ENCODE results near the gene PLA2G2A. TPM values are rescaled to one million over a fixed set of nuclear protein-coding genes. Genes with fewer than 3 reads are reported as not detected.

PLA2G2A gene
- total and polyA plus RNA-seq, 2 of the 8 experiments (the other 6 are each of a cell fraction or from before 2014, with no cell fraction given), result 0.69 to 3.7 TPM

GRCh38 chr1:19942657-19943056, 36.8 kb downstream of the PLA2G2A start:
- H3K36me3 ChIP-seq (ENCODE audit: control insufficient read depth in 2 of 4, insufficient read depth in 4 of 4, low read length in 3 of 4), result no peaks in the 10 kb centered on the region
- ChIA-PET POLR2A (ENCODE audit: partially characterized antibody) (no interaction called here), CTCF (ENCODE audit: partially characterized antibody) (interaction anchor here (0.6 to 1.8 kb wide), 2 partner anchors 199 to 209 kb away, joined by 3 to 4 read pairs; no protein-coding TSS in a partner anchor)
- H2AK5ac ChIP-seq (ENCODE audit: low read depth, low read length), result no peak overlapping the region
- no peak overlapping the region for H2BK120ac ChIP-seq (replicated peaks; ENCODE audit: low read depth, low read length)
- H3K4me1 ChIP-seq (replicated peaks in 1 of 4; ENCODE audit: control insufficient read depth in 3 of 4, insufficient read depth in 4 of 4, low read length in 3 of 4), result peaks cover 0 to 5% (median 0%) of the 10 kb centered on the region in 4 experiments; a peak in 1 of 7 replicates
- H2BK20ac ChIP-seq (ENCODE audit: low read length), result no peak overlapping the region
- H2BK12ac ChIP-seq (ENCODE audit: low read depth, low read length), result no peak overlapping the region
- H3K27me3 ChIP-seq (replicated peaks in 1 of 4; ENCODE audit: control insufficient read depth in 3 of 4, extremely low read depth in 1 of 4, insufficient read depth in 3 of 4, low read length in 3 of 4), result no peaks in the 10 kb centered on the region
- FAIRE-seq (no peak), DNase-seq (ENCODE audit: low read depth in 1 of 2, low spot score in 2 of 2) (no peak)
- peaks cover 0 to 2% of the 10 kb centered on the region in 2 experiments; a peak in 1 of 4 replicates for H3K9me3 ChIP-seq (ENCODE audit: insufficient read depth in 2 of 2, low read depth in 1 of 2, low read length in 1 of 2)
- no peaks in the 10 kb centered on the region for H3K79me1 ChIP-seq (ENCODE audit: low read depth, low read length)
- no peak overlapping the region for H4K5ac ChIP-seq (ENCODE audit: insufficient read length, low read depth, low read length)
- H3K18ac ChIP-seq (ENCODE audit: extremely low read depth, low read length), result no peak overlapping the region
- no peak overlapping the region for H2BK5ac ChIP-seq (ENCODE audit: low read depth, low read length)
- H3K79me2 ChIP-seq (ENCODE audit: control insufficient read depth in 1 of 2, insufficient read depth in 2 of 2, low read length in 2 of 2), result no peaks in the 10 kb centered on the region
- no peak overlapping the region for H3K4ac ChIP-seq (replicated peaks; ENCODE audit: insufficient read length, low read depth, low read length)
- H4K8ac ChIP-seq (ENCODE audit: extremely low read depth, insufficient read depth, low read length), result no peak overlapping the region
- 97% methylated on average over 2 of the region's 2 CpGs; no CpG with 5 or more reads in 1 of the 2 experiments for WGBS, 2 experiments (ENCODE audit: extremely low coverage in 1 of 2, insufficient coverage in 1 of 2, insufficient read length in 1 of 2, insufficient replicate concordance in 2 of 2, low coverage in 1 of 2, low lambda C conversion rate in 2 of 2, missing lambda C conversion rate in 1 of 2)
- no peaks in the 10 kb centered on the region for H4K20me1 ChIP-seq (replicated peaks in 1 of 2; ENCODE audit: control insufficient read depth in 1 of 2, insufficient read depth in 2 of 2, low read length in 2 of 2)
- H3K56ac ChIP-seq (replicated peaks; ENCODE audit: insufficient read length, low read depth, low read length), result no peak overlapping the region
- no peak overlapping the region for H3K23ac ChIP-seq (ENCODE audit: insufficient read length)
- no peaks in the 10 kb centered on the region; the same call in 1 of the 2 replicates for H3K23me2 ChIP-seq (ENCODE audit: low read depth, low read length)
- H3K14ac ChIP-seq (ENCODE audit: insufficient read length), result no peak overlapping the region
- no peak overlapping the region for H3K4me3 ChIP-seq (ENCODE audit: extremely low read depth in 1 of 4, insufficient read depth in 2 of 4, low read depth in 3 of 4, low read length in 4 of 4)
- H2BK15ac ChIP-seq (ENCODE audit: low read length), result no peak overlapping the region
- no peak overlapping the region for H2AFZ ChIP-seq (ENCODE audit: low read length)
- H3K9ac ChIP-seq (replicated peaks in 1 of 4; ENCODE audit: extremely low read depth in 1 of 4, low read depth in 3 of 4, low read length in 3 of 4), result no peak overlapping the region
- no peak overlapping the region for H4K91ac ChIP-seq (replicated peaks; ENCODE audit: insufficient read length, low read length)
- H3K4me2 ChIP-seq (ENCODE audit: insufficient read depth in 1 of 2, low read depth in 2 of 2, low read length in 2 of 2), result no peak overlapping the region
- no peak overlapping the region for H3K27ac ChIP-seq (ENCODE audit: low read depth, low read length)
- TF ChIP-seq ATF3 (IDR thresholded peaks at IDR 0.05; ENCODE audit: insufficient read depth, low read depth, low read length), result no peak
- TF ChIP-seq TBP (IDR thresholded peaks at IDR 0.05; ENCODE audit: low read depth, low read length), result no peak
- no peak for TF ChIP-seq TCF12 (IDR thresholded peaks at IDR 0.05; ENCODE audit: low read depth, low read length)
